Fibroblast of mammary gland (primary cell): ENCODE measurements around the gene BFSP2.

Experiments used
- DNase-seq: peaks from one replicate; pipeline ENCODE4 v3.0.0-alpha.2; 2010; ENCODE audit warnings: low read depth
- H3K4me3 ChIP-seq: 2 replicates; pipeline ENCODE4 v1.5.1; 2011; ENCODE audit warnings: low read depth, mild to moderate bottlenecking, low read length, moderate library complexity; ENCODE audit not compliant: control insufficient read depth
- CTCF ChIP-seq: conservative IDR thresholded peaks from 2 replicates; pipeline ENCODE4 v1.5.1; 2011; ENCODE audit warnings: low read depth, low read length, inconsistent platforms; ENCODE audit not compliant: control insufficient read depth, insufficient read depth

Gene BFSP2

DNA sequence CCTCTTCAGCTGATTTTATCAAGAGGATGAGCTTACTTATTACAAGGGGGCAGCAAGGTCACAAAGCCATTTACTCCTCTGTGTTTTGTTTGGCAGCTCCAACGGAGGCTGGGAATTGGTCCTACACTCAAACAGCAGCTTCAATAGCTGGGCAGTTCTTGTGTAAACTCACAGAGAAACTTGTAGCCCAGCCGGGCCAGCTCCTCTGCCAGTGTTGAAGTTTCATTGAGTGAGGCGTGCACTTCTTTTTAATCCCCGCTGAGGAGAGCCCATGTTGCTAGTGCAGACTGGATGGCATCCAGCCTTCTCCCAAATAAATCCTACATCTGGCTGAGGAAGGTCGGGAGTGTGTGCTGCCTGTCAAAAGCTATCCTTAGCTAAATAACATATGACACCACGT is 59.5 kb downstream of the BFSP2 start:
- DNase-seq = no peak
- TF ChIP-seq CTCF = no peak
- no peak overlapping the region for H3K4me3 ChIP-seq

GRCh38 chr3:133460809-133461208 is 61.0 kb downstream of the BFSP2 start:
- no peak overlapping the region for H3K4me3 ChIP-seq
- no peak for TF ChIP-seq CTCF
- no peak for DNase-seq

GRCh38 chr3:133461291-133461690 is 61.4 kb downstream of the BFSP2 start:
- TF ChIP-seq CTCF = no peak
- no peak overlapping the region for H3K4me3 ChIP-seq
- no peak for DNase-seq

DNA sequence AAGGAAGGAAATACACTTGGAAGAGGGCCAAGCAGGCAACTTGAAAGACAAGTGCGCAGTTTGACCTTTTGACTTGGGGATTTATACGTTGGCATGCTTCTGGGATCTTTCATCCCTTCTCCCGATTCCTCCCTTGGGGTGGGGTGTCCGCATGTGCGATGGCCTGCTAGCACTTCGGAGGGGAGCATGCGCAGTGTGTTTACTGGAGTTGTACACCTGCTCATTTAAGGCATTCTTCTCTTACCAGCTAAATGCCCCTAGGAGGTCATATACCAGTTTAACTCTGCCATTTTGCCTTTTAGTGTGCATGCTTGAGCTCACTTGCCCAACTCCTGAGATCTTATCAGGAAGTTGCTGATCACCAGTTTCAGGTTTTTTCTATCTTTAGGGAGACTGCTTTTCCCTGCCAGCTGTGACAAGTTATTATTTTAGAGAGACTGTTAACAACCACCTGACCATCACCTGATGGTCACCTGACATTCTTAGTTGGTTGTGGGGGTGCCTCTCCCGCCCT is 63.5 kb downstream of the BFSP2 start:
- DNase-seq = no peak
- no peak overlapping the region for H3K4me3 ChIP-seq
- TF ChIP-seq CTCF = no peak

- H3K4me3 ChIP-seq = no peak overlapping the region
- TF ChIP-seq CTCF = peak; percentile 37
- peak; percentile 44 for DNase-seq
Observed at GRCh38 chr3:133464573-133464972, 64.7 kb downstream of the BFSP2 start.

- DNase-seq = no peak
- no peak overlapping the region for H3K4me3 ChIP-seq
Observed at GRCh38 chr3:133466531-133467386, 66.9 kb downstream of the BFSP2 start.

More at GRCh38 chr3:133466531-133467386, 66.9 kb downstream of the BFSP2 start:
- no peak for TF ChIP-seq CTCF
